HEK293T (cell line): ENCODE measurements around the gene CYP2S1.

Source experiments
- CTCF ChIA-PET: fragments of 350-600 bp; formaldehyde crosslinking; extraction: SDS; loops from one replicate; lab custom pipeline; 2021; ENCODE audit warnings: antibody characterized with exemption, inconsistent platforms; lab: Yijun Ruan, JAX
- POLR2A ChIA-PET: fragments of 350-600 bp; formaldehyde crosslinking; extraction: SDS; loops from one replicate; lab custom pipeline; 2020; ENCODE audit warnings: antibody characterized with exemption, inconsistent platforms; lab: Yijun Ruan, JAX
- DNase-seq: peaks from one replicate; pipeline ENCODE4 v3.0.0; 2012; ENCODE audit warnings: mixed read lengths; ENCODE audit errors: extremely low spot score
- ARNT ChIP-seq: fragments of 450-650 bp; IDR thresholded peaks from 2 replicates; pipeline ENCODE4 v1.6.1; 2017; ENCODE audit warnings: mild to moderate bottlenecking
- BHLHE40 ChIP-seq: fragments of 450-650 bp; IDR thresholded peaks from 2 replicates; pipeline ENCODE4 v1.6.1; 2016; ENCODE audit warnings: mild to moderate bottlenecking, moderate library complexity, borderline replicate concordance
- CTBP1 ChIP-seq: fragments of 450-650 bp; IDR thresholded peaks from 2 replicates; pipeline ENCODE4 v1.6.1; 2016; ENCODE audit warnings: borderline replicate concordance
- ELF4 ChIP-seq: fragments of 450-650 bp; IDR thresholded peaks from 2 replicates; pipeline ENCODE4 v1.6.1; 2017; ENCODE audit warnings: antibody characterized with exemption
- FOXA1 ChIP-seq: fragments of 450-650 bp; IDR thresholded peaks from 2 replicates; pipeline ENCODE4 v1.6.1; 2016; ENCODE audit warnings: mild to moderate bottlenecking
- FOXK2 ChIP-seq: fragments of 450-650 bp; IDR thresholded peaks from 2 replicates; pipeline ENCODE4 v1.6.1; 2016; ENCODE audit warnings: mild to moderate bottlenecking
- FOXM1 ChIP-seq: fragments of 450-650 bp; IDR thresholded peaks from 2 replicates; pipeline ENCODE4 v1.6.1; 2017; ENCODE audit warnings: mild to moderate bottlenecking, borderline replicate concordance
- HDGF ChIP-seq: fragments of 450-650 bp; IDR thresholded peaks from 2 replicates; pipeline ENCODE4 v1.6.1; 2017; ENCODE audit warnings: antibody characterized with exemption, borderline replicate concordance
- L3MBTL2 ChIP-seq: fragments of 450-650 bp; conservative IDR thresholded peaks from 2 replicates; pipeline ENCODE4 v1.6.1; 2016; ENCODE audit warnings: mild to moderate bottlenecking
- LEF1 ChIP-seq: fragments of 450-650 bp; IDR thresholded peaks from 2 replicates; pipeline ENCODE4 v1.6.1; 2017; ENCODE audit warnings: mild to moderate bottlenecking, borderline replicate concordance
- NFRKB ChIP-seq: fragments of 450-650 bp; IDR thresholded peaks from 2 replicates; pipeline ENCODE4 v1.6.1; 2016; ENCODE audit warnings: mild to moderate bottlenecking, moderate library complexity
- PKNOX1 ChIP-seq: fragments of 450-650 bp; IDR thresholded peaks from 2 replicates; pipeline ENCODE4 v1.6.1; 2016
- SP1 ChIP-seq: fragments of 450-650 bp; IDR thresholded peaks from 2 replicates; pipeline ENCODE4 v1.6.1; 2017
- SUZ12 ChIP-seq: fragments of 450-650 bp; IDR thresholded peaks from 2 replicates; pipeline ENCODE4 v1.6.1; 2016; ENCODE audit warnings: mild to moderate bottlenecking
- TARDBP ChIP-seq: fragments of 450-650 bp; IDR thresholded peaks from 2 replicates; pipeline ENCODE4 v1.6.1; 2016
- ZNF384 ChIP-seq: fragments of 450-650 bp; IDR thresholded peaks from 2 replicates; pipeline ENCODE4 v1.6.1; 2016

CYP2S1 gene

GRCh38 chr19:41223431-41224234 is 30.6 kb downstream of the CYP2S1 start:
- no peak for TF ChIP-seq TARDBP
- TF ChIP-seq FOXK2, result no peak
- TF ChIP-seq NFRKB, result no peak
- TF ChIP-seq HDGF, result no peak
- TF ChIP-seq PKNOX1, result no peak
- no peak for TF ChIP-seq CTBP1
- no peak for TF ChIP-seq FOXA1
- no peak for TF ChIP-seq BHLHE40
- TF ChIP-seq ARNT, result no peak
- TF ChIP-seq FOXM1, result no peak
- TF ChIP-seq SP1, result no peak
- no peak for TF ChIP-seq LEF1
- no peak for TF ChIP-seq L3MBTL2
- no peak for TF ChIP-seq ZNF384
- TF ChIP-seq ELF4, result no peak
- TF ChIP-seq SUZ12, result no peak
- POLR2A ChIA-PET, result interaction anchor here (0.9 to 1.1 kb wide), 2 partner anchors 35 to 39 kb away, joined by 3 read pairs; no protein-coding TSS in a partner anchor
- DNase-seq, result no peak
- CTCF ChIA-PET, result interaction anchor here (1.3 kb wide), 1 partner anchor 39 kb away, joined by 3 read pairs; no protein-coding TSS in a partner anchor

- ChIA-PET POLR2A (interaction anchor here (0.8 to 1.1 kb wide), 4 partner anchors 34 to 39 kb away, joined by 3 to 4 read pairs (median 3); no protein-coding TSS in a partner anchor), CTCF (interaction anchor here (1.3 kb wide), 1 partner anchor 38 kb away, joined by 3 read pairs; no protein-coding TSS in a partner anchor)
- DNase-seq, result no peak
- TF ChIP-seq ARNT, result no peak
- TF ChIP-seq FOXA1, result no peak
- no peak for TF ChIP-seq BHLHE40
Measured at GRCh38 chr19:41224632-41225031, 31.6 kb downstream of the CYP2S1 start.

- CTCF ChIA-PET, result interaction anchor here (0.5 kb wide), 1 partner anchor 85 kb away, joined by 3 read pairs; no protein-coding TSS in a partner anchor
- DNase-seq, result no peak
- TF ChIP-seq ZNF384 (no peak), PKNOX1 (no peak), TARDBP (no peak), NFRKB (no peak), HDGF (no peak), SP1 (no peak), ELF4 (no peak), L3MBTL2 (no peak), FOXM1 (no peak), SUZ12 (no peak), FOXK2 (no peak), ARNT (no peak), FOXA1 (no peak), LEF1 (no peak), CTBP1 (no peak)
- POLR2A ChIA-PET, result interaction anchor here (0.8 to 1.2 kb wide), 5 partner anchors 19 to 38 kb away, joined by 3 to 4 read pairs (median 3); no protein-coding TSS in a partner anchor
Measured at GRCh38 chr19:41225238-41226052, 32.4 kb downstream of the CYP2S1 start.

- DNase-seq, result peak; percentile 59
- ChIA-PET POLR2A (interaction anchor here (0.8 to 1.2 kb wide), 5 partner anchors 19 to 126 kb away, joined by 3 to 4 read pairs (median 3); partner anchors contain the start of gene HNRNPUL1), CTCF (interaction anchor here (0.5 to 1.0 kb wide), 2 partner anchors 44 to 86 kb away, joined by 3 read pairs; no protein-coding TSS in a partner anchor)
- no peak for TF ChIP-seq LEF1
- 0 out of 2 replicates have a peak, but pooled peaks have one; percentile 29 for TF ChIP-seq L3MBTL2
Measured at GRCh38 chr19:41226053-41226873, 33.2 kb downstream of the CYP2S1 start.

- no peak for DNase-seq
- CTCF ChIA-PET, result interaction anchor here (1.0 kb wide), 1 partner anchor 45 kb away, joined by 3 read pairs; no protein-coding TSS in a partner anchor
- no peak for TF ChIP-seq HDGF
- no peak for TF ChIP-seq ARNT
- TF ChIP-seq FOXA1, result no peak
- no peak for TF ChIP-seq FOXM1
- no peak for TF ChIP-seq ZNF384
- TF ChIP-seq SUZ12, result no peak
- no peak for TF ChIP-seq FOXK2
- TF ChIP-seq BHLHE40, result no peak
- no peak for TF ChIP-seq TARDBP
- TF ChIP-seq NFRKB, result no peak
- TF ChIP-seq ELF4, result no peak
- no peak for TF ChIP-seq SP1
- no peak for TF ChIP-seq LEF1
- TF ChIP-seq L3MBTL2, result no peak
- no peak for TF ChIP-seq PKNOX1
- TF ChIP-seq CTBP1, result no peak
- POLR2A ChIA-PET, result interaction anchor here (0.8 to 1.2 kb wide), 5 partner anchors 18 to 125 kb away, joined by 3 to 4 read pairs (median 3); partner anchors contain the start of gene HNRNPUL1
Measured at GRCh38 chr19:41226874-41227390, 33.9 kb downstream of the CYP2S1 start.
